ENCODE results near the gene TBX1. TPM values are rescaled to one million over a fixed set of nuclear protein-coding genes. Genes with fewer than 3 reads are reported as not detected.

The TBX1 gene
- total and polyA plus RNA-seq, 2 of the 8 experiments (the other 6 are each of a cell fraction or from before 2014, with no cell fraction given), result 0.28 TPM; not detected in 1

DNA sequence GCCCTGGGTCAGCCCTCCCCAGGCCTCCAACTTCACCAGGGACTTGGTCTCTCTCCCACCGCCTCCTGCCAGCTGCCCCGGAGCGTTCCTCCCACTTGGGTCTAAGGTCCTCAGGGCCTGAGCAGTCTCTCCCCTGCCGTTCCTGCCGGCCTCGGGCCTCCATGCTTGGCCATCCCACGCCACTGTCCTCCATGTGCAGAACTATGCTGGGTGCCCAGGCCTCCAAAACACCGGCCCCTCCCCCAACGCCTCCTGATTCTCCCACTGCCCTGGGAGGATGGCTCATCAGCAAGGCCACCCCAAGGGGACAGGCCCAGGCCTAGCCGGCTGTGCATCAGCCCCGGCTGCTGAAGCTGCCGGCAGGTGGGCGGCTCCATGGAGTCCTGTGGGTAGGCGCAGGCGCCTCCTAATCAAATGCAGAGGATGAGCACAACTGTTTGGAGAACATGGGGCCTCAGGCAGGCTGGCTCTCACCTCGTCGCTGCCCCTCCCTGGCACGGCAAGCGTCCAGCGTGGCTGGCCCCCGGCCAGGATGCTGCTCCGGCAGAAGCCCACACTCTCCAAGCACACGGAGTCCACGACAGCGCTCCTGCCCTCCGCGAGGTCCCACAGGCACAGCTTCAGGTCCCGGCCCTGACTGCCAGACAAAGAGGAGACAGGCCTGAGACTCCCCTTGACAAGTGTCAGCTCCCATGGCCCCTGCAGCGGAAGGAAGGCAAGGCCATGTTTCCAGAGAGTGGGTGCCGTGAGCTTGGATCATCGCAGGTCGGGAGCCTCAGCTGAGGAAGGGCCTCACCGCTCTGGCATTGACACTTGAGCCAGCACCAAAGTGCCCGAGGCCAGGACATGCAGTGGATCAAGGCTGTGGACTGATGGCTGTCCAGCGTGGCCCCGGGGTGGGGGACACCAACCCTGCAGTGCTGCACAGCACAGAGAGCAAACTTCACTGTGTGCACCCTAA is 51.5 kb downstream of the TBX1 start:
- Histone ChIP-seq H3K56ac (replicated peaks; ENCODE audit: insufficient read length, low read depth, low read length) (no peak overlapping the region), H3K9ac (replicated peaks in 1 of 4; ENCODE audit: extremely low read depth in 1 of 4, low read depth in 3 of 4, low read length in 3 of 4) (no peak overlapping the region), H3K4me2 (ENCODE audit: insufficient read depth in 1 of 2, low read depth in 2 of 2, low read length in 2 of 2) (no peak overlapping the region), H3K23ac (ENCODE audit: insufficient read length) (no peak overlapping the region), H4K91ac (replicated peaks; ENCODE audit: insufficient read length, low read length) (no peak overlapping the region), H2BK5ac (ENCODE audit: low read depth, low read length) (peak overlapping the region; percentile 44; the same call in 1 of the 2 replicates), H2BK20ac (ENCODE audit: low read length) (no peak overlapping the region), H3K79me1 (ENCODE audit: low read depth, low read length) (no peaks in the 10 kb centered on the region), H3K23me2 (ENCODE audit: low read depth, low read length) (peaks cover 2% of the 10 kb centered on the region; the same call in 1 of the 2 replicates), H3K9me3 (ENCODE audit: insufficient read depth in 2 of 2, low read depth in 1 of 2, low read length in 1 of 2) (no peaks in the 10 kb centered on the region), H3K14ac (ENCODE audit: insufficient read length) (no peak overlapping the region), H2AFZ (ENCODE audit: low read length) (no peak overlapping the region), H3K79me2 (ENCODE audit: control insufficient read depth in 1 of 2, insufficient read depth in 2 of 2, low read length in 2 of 2) (no peaks in the 10 kb centered on the region), H2AK5ac (ENCODE audit: low read depth, low read length) (no peak overlapping the region), H3K27ac (ENCODE audit: low read depth, low read length) (no peak overlapping the region), H3K4me3 (ENCODE audit: extremely low read depth in 1 of 4, insufficient read depth in 2 of 4, low read depth in 3 of 4, low read length in 4 of 4) (no peak overlapping the region), H2BK12ac (ENCODE audit: low read depth, low read length) (no peak overlapping the region), H2BK15ac (ENCODE audit: low read length) (no peak overlapping the region), H4K8ac (ENCODE audit: extremely low read depth, insufficient read depth, low read length) (no peak overlapping the region), H4K5ac (ENCODE audit: insufficient read length, low read depth, low read length) (no peak overlapping the region), H4K20me1 (replicated peaks in 1 of 2; ENCODE audit: control insufficient read depth in 1 of 2, insufficient read depth in 2 of 2, low read length in 2 of 2) (peaks cover 0 to 3% of the 10 kb centered on the region in 2 experiments), H2BK120ac (replicated peaks; ENCODE audit: low read depth, low read length) (no peak overlapping the region), H3K4me1 (replicated peaks in 1 of 4; ENCODE audit: control insufficient read depth in 3 of 4, insufficient read depth in 4 of 4, low read length in 3 of 4) (no peaks in the 10 kb centered on the region; a peak in 1 of 7 replicates), H3K36me3 (ENCODE audit: control insufficient read depth in 2 of 4, insufficient read depth in 4 of 4, low read length in 3 of 4) (no peaks in the 10 kb centered on the region), H3K18ac (ENCODE audit: extremely low read depth, low read length) (no peak overlapping the region), H3K27me3 (replicated peaks in 1 of 4; ENCODE audit: control insufficient read depth in 3 of 4, extremely low read depth in 1 of 4, insufficient read depth in 3 of 4, low read length in 3 of 4) (no peaks in the 10 kb centered on the region), H3K4ac (replicated peaks; ENCODE audit: insufficient read length, low read depth, low read length) (no peak overlapping the region)
- ChIA-PET POLR2A (ENCODE audit: partially characterized antibody) (no interaction called here), CTCF (ENCODE audit: partially characterized antibody) (interaction anchor here (0.9 to 2.3 kb wide), 4 partner anchors 9 to 21 kb away, joined by 3 to 14 read pairs (median 8); no protein-coding TSS in a partner anchor)
- peak in 1 of 2 experiments; percentile 39 for DNase-seq (ENCODE audit: low read depth in 1 of 2, low spot score in 2 of 2)
- 92% methylated on average over 34 of the region's 36 CpGs; no CpG with 5 or more reads in 1 of the 2 experiments for WGBS, 2 experiments (ENCODE audit: extremely low coverage in 1 of 2, insufficient coverage in 1 of 2, insufficient read length in 1 of 2, insufficient replicate concordance in 2 of 2, low coverage in 1 of 2, low lambda C conversion rate in 2 of 2, missing lambda C conversion rate in 1 of 2)
- no peak for FAIRE-seq
- TF ChIP-seq CREB1 (IDR thresholded peaks at IDR 0.05), result no peak
- TF ChIP-seq EZH2 (IDR thresholded peaks at IDR 0.05; ENCODE audit: low read depth, low read length, severe bottlenecking), result no peak
- no peak for TF ChIP-seq YY1 (IDR thresholded peaks at IDR 0.05; ENCODE audit: low read depth, low read length)
- no peak for TF ChIP-seq RFX5 (IDR thresholded peaks at IDR 0.05; ENCODE audit: borderline replicate concordance, low read depth, low read length)
